H1 (cell line): ENCODE measurements around the gene TLK2. TPM values are rescaled to one million over a fixed set of nuclear protein-coding genes. Genes with fewer than 3 reads are reported as not detected.
"Not testable (repeated sequence)": the region's sequence is repeated elsewhere in the genome, so short reads cannot be mapped to it uniquely, and the experiment has no call there.

Source experiments
- CTCF ChIA-PET: fragments of 300-600 bp; sonication (Branson Sonifier 250); formaldehyde crosslinking; loops from one replicate; lab custom pipeline; 2021; ENCODE audit not compliant: partially characterized antibody; lab: Charles Lee
- POLR2A ChIA-PET: fragments of 300-600 bp; sonication (Branson Sonifier 250); formaldehyde crosslinking; loops from one replicate; lab custom pipeline; 2021; ENCODE audit warnings: inconsistent platforms; ENCODE audit not compliant: partially characterized antibody; lab: Charles Lee
- DNase-seq, 2 experiments: peaks; one replicate each; pipeline versions ENCODE4 v3.0.0 to v3.0.0-alpha.2; 2010 to 2022; ENCODE audit warnings: low spot score in 2 of 2, low read depth in 1 of 2, mixed read lengths in 1 of 2
- FAIRE-seq: peaks from 2 replicates; lab custom pipeline; 2011; peaks lifted over from hg19 to GRCh38; lab: Jason Lieb, UNC
- H2AFZ ChIP-seq: 2 replicates; pipeline ENCODE4 v1.8.1; 2012; ENCODE audit warnings: low read length, inconsistent platforms
- H2AK5ac ChIP-seq: 2 replicates; pipeline ENCODE4 v1.6.1; 2013; ENCODE audit warnings: low read depth, low read length
- H2BK120ac ChIP-seq: replicated peaks from 2 replicates; pipeline ENCODE3; 2013; ENCODE audit warnings: low read depth, low read length, inconsistent platforms
- H2BK12ac ChIP-seq: 2 replicates; pipeline ENCODE4 v1.6.1; 2013; ENCODE audit warnings: low read depth, low read length
- H2BK15ac ChIP-seq: 2 replicates; pipeline ENCODE4 v1.6.1; 2013; ENCODE audit warnings: low read length
- H2BK20ac ChIP-seq: 2 replicates; pipeline ENCODE4 v1.6.1; 2013; ENCODE audit warnings: low read length
- H2BK5ac ChIP-seq: 2 replicates; pipeline ENCODE4 v1.6.1; 2013; ENCODE audit warnings: low read depth, low read length
- H3K14ac ChIP-seq: 2 replicates; pipeline ENCODE4 v1.6.1; 2013; ENCODE audit warnings: inconsistent platforms; ENCODE audit not compliant: insufficient read length
- H3K18ac ChIP-seq: 2 replicates; pipeline ENCODE4 v1.6.1; 2013; ENCODE audit warnings: low read length; ENCODE audit errors: extremely low read depth
- H3K23ac ChIP-seq: 2 replicates; pipeline ENCODE4 v1.6.1; 2013; ENCODE audit warnings: inconsistent platforms; ENCODE audit not compliant: insufficient read length
- H3K23me2 ChIP-seq: 2 replicates; pipeline ENCODE4 v1.6.1; 2013; ENCODE audit warnings: low read depth, low read length
- H3K27ac ChIP-seq: 2 replicates; pipeline ENCODE4 v1.6.1; 2011; ENCODE audit warnings: low read depth, low read length, inconsistent platforms
- H3K27me3 ChIP-seq, 4 experiments: replicated peaks in 1 of 4; 1 replicate in 1 of 4; 2 replicates in 3 of 4; pipeline versions ENCODE4 v1.6.1 to v1.8.1; 2011 to 2013; ENCODE audit warnings: low read length in 3 of 4, mild to moderate bottlenecking in 3 of 4, inconsistent platforms in 2 of 4, mixed read lengths in 2 of 4, moderate library complexity in 1 of 4; ENCODE audit not compliant: control insufficient read depth in 3 of 4, insufficient read depth in 3 of 4; ENCODE audit errors: extremely low read depth in 1 of 4
- H3K36me3 ChIP-seq, 4 experiments: 2 replicates each; pipeline versions ENCODE4 v1.6.1 to v1.8.1; 2011 to 2013; ENCODE audit warnings: mild to moderate bottlenecking in 4 of 4, low read length in 3 of 4, moderate library complexity in 2 of 4, control low read depth in 1 of 4, inconsistent platforms in 1 of 4; ENCODE audit not compliant: insufficient read depth in 4 of 4, control insufficient read depth in 2 of 4
- H3K4ac ChIP-seq: replicated peaks from 2 replicates; pipeline ENCODE3; 2013; ENCODE audit warnings: low read length, low read depth, mixed read lengths, inconsistent platforms; ENCODE audit not compliant: insufficient read length
- H3K4me1 ChIP-seq, 4 experiments: replicated peaks in 1 of 4; 1 replicate in 1 of 4; 2 replicates in 3 of 4; pipeline versions ENCODE4 v1.6.1 to v1.8.1; 2011 to 2013; ENCODE audit warnings: low read length in 3 of 4, inconsistent platforms in 2 of 4, mixed read lengths in 1 of 4; ENCODE audit not compliant: insufficient read depth in 4 of 4, control insufficient read depth in 3 of 4
- H3K4me2 ChIP-seq, 2 experiments: 2 replicates each; pipeline versions ENCODE4 v1.6.1 to v1.8.1; 2011 to 2013; ENCODE audit warnings: low read depth in 2 of 2, low read length in 2 of 2, control low read depth in 1 of 2, inconsistent platforms in 1 of 2, mild to moderate bottlenecking in 1 of 2; ENCODE audit not compliant: insufficient read depth in 1 of 2
- H3K4me3 ChIP-seq, 4 experiments: fragments of 200-600, 300-600 bp in 1 of 4; sonication (generic), shearing (Covaris generic), sonication (Bioruptor Twin) in 1 of 4; 2 replicates each; pipeline versions ENCODE4 v1.5.1 to v1.8.1; 2011 to 2016; ENCODE audit warnings: low read length in 4 of 4, low read depth in 3 of 4, control low read depth in 2 of 4, inconsistent platforms in 2 of 4, mild to moderate bottlenecking in 2 of 4, mixed read lengths in 1 of 4, moderate library complexity in 1 of 4; ENCODE audit not compliant: insufficient read depth in 2 of 4; ENCODE audit errors: extremely low read depth in 1 of 4
- H3K56ac ChIP-seq: replicated peaks from 2 replicates; pipeline ENCODE3; 2013; ENCODE audit warnings: low read depth, mild to moderate bottlenecking, mixed read lengths, low read length, inconsistent platforms; ENCODE audit not compliant: insufficient read length
- H3K79me1 ChIP-seq: 2 replicates; pipeline ENCODE4 v1.6.1; 2013; ENCODE audit warnings: low read depth, low read length, control low read depth
- H3K79me2 ChIP-seq, 2 experiments: 2 replicates each; pipeline versions ENCODE4 v1.6.1 to v1.8.1; 2012 to 2013; ENCODE audit warnings: low read length in 2 of 2, mild to moderate bottlenecking in 2 of 2, inconsistent platforms in 1 of 2; ENCODE audit not compliant: insufficient read depth in 2 of 2, control insufficient read depth in 1 of 2
- H3K9ac ChIP-seq, 4 experiments: replicated peaks in 1 of 4; 1 replicate in 1 of 4; 2 replicates in 3 of 4; pipeline versions ENCODE4 v1.6.1 to v1.8.1; 2011 to 2013; ENCODE audit warnings: low read depth in 3 of 4, low read length in 3 of 4, control low read depth in 2 of 4, mild to moderate bottlenecking in 2 of 4, moderate library complexity in 2 of 4, inconsistent platforms in 1 of 4; ENCODE audit errors: extremely low read depth in 1 of 4
- H3K9me3 ChIP-seq, 2 experiments: 2 replicates each; pipeline versions ENCODE4 v1.6.1 to v1.8.1; 2012 to 2013; ENCODE audit warnings: mild to moderate bottlenecking in 2 of 2, moderate library complexity in 2 of 2, control low read depth in 1 of 2, inconsistent platforms in 1 of 2, low read depth in 1 of 2, low read length in 1 of 2, mixed read lengths in 1 of 2; ENCODE audit not compliant: insufficient read depth in 2 of 2
- H4K20me1 ChIP-seq, 2 experiments: replicated peaks in 1 of 2; 2 replicates each; pipeline versions ENCODE3 to v1.8.1; 2011 to 2013; ENCODE audit warnings: inconsistent platforms in 2 of 2, low read length in 2 of 2, mild to moderate bottlenecking in 1 of 2; ENCODE audit not compliant: insufficient read depth in 2 of 2, control insufficient read depth in 1 of 2
- H4K5ac ChIP-seq: 2 replicates; pipeline ENCODE4 v1.6.1; 2013; ENCODE audit warnings: low read length, low read depth, mixed read lengths, inconsistent platforms; ENCODE audit not compliant: insufficient read length
- H4K8ac ChIP-seq: 2 replicates; pipeline ENCODE4 v1.8.0; 2013; ENCODE audit warnings: mild to moderate bottlenecking, moderate library complexity, low read length, inconsistent platforms; ENCODE audit not compliant: insufficient read depth; ENCODE audit errors: extremely low read depth
- H4K91ac ChIP-seq: replicated peaks from 2 replicates; pipeline ENCODE3; 2013; ENCODE audit warnings: low read length, mixed read lengths, inconsistent platforms; ENCODE audit not compliant: insufficient read length
- WGBS, 2 experiments: shearing (Covaris generic) in 1 of 2; methylation state at CpG; one replicate each; pipeline versions ENCODE4 v1.1.6 to v1.1.7; 2013 to 2015; ENCODE audit warnings: low lambda C conversion rate in 2 of 2, mixed read lengths in 2 of 2, inconsistent platforms in 1 of 2, low coverage in 1 of 2, missing lambda C conversion rate in 1 of 2; ENCODE audit not compliant: insufficient replicate concordance in 2 of 2, insufficient coverage in 1 of 2, insufficient read length in 1 of 2; ENCODE audit errors: extremely low coverage in 1 of 2, missing lambda C conversion rate in 1 of 2; 5-methylcytosine and 5-hydroxymethylcytosine counted together
- polyA plus RNA-seq, 7 experiments: library from polyadenylated mRNA; depleted of rRNA in 3 of 7; stranded (reverse) in 5 of 7; unstranded in 2 of 7; fragments of >200 nt in 5 of 7; fragments of 200-250 nt in 2 of 7; gene quantifications; 1 replicate in 5 of 7; 2 replicates in 1 of 7; 4 replicates in 1 of 7; pipeline versions ENCODE4 v1.2.1 to v1.2.3, GENCODE V29; 2011 to 2013; ENCODE audit warnings: missing spikeins in 2 of 7, mixed read lengths in 2 of 7
- total RNA-seq: library from RNA; stranded (reverse); fragmentation: NEBNext Ultra II Directional; extraction: Animal tissue kit (Norgen Biotek cat#: 25700); gene quantifications from 2 replicates; pipeline ENCODE4 v1.2.1, GENCODE V29; 2021

The TLK2 gene
- total and polyA plus RNA-seq, 2 of the 8 experiments (the other 6 are each of a cell fraction or from before 2014, with no cell fraction given): 43.1 to 59.9 TPM

- H3K23ac ChIP-seq, H3K4me2 ChIP-seq, H3K56ac ChIP-seq, H3K23me2 ChIP-seq, H2BK5ac ChIP-seq, H3K36me3 ChIP-seq, H3K27ac ChIP-seq, H4K8ac ChIP-seq, H3K4me1 ChIP-seq, H3K9me3 ChIP-seq, H2BK120ac ChIP-seq, H4K5ac ChIP-seq, H3K79me1 ChIP-seq, H2AFZ ChIP-seq, H3K9ac ChIP-seq, H3K27me3 ChIP-seq, DNase-seq, H3K4me3 ChIP-seq, H3K14ac ChIP-seq, H2AK5ac ChIP-seq, H3K18ac ChIP-seq, FAIRE-seq, CTCF ChIA-PET, H4K91ac ChIP-seq, H3K4ac ChIP-seq, H2BK15ac ChIP-seq, H4K20me1 ChIP-seq, H2BK20ac ChIP-seq, H2BK12ac ChIP-seq: not testable (repeated sequence)
- POLR2A ChIA-PET: interaction anchor here (1.6 kb wide), 1 partner anchor 8 kb away, joined by 3 read pairs; no protein-coding TSS in a partner anchor
- WGBS, 2 experiments: 88% methylated on average over 2 of the region's 3 CpGs; no CpG with 5 or more reads in 1 of the 2 experiments
- H3K79me2 ChIP-seq: peaks cover 0 to 61% of the 10 kb centered on the region in 2 experiments; a peak in 3 of 4 replicates
Measured at GRCh38 chr17:62510247-62510819, 31.7 kb downstream of the TLK2 start.

DNA sequence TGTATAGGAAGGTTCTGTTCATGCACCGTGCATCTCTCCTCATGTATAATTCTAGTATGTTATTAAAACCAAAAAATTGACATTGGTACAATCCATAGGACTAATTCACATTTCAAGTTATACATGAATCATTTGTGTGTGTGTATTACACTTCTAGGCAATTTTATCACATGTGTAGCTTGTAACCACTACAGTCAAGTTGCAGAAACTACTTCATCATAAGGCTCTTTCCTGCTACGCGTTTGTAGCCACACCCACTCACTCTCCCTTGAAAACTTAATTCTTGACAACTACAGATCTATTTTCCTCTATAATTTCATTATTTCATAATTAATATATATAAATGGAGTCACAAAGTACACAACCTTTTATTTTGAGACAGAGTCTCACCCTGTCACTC, 32.4 kb downstream of the TLK2 start:
- DNase-seq, H4K8ac ChIP-seq, H2BK120ac ChIP-seq, H4K91ac ChIP-seq, H3K56ac ChIP-seq, H3K36me3 ChIP-seq, H3K9me3 ChIP-seq, H2AFZ ChIP-seq, H3K27me3 ChIP-seq, H2BK12ac ChIP-seq, FAIRE-seq, H3K4ac ChIP-seq, H3K9ac ChIP-seq, H3K4me3 ChIP-seq, H4K20me1 ChIP-seq, H4K5ac ChIP-seq, H3K4me2 ChIP-seq, H2AK5ac ChIP-seq, H3K4me1 ChIP-seq, H2BK5ac ChIP-seq, H3K27ac ChIP-seq, H3K18ac ChIP-seq, CTCF ChIA-PET, H3K14ac ChIP-seq, H2BK20ac ChIP-seq, H3K23ac ChIP-seq, H3K79me1 ChIP-seq, H3K23me2 ChIP-seq, H2BK15ac ChIP-seq: not testable (repeated sequence)
- POLR2A ChIA-PET: interaction anchor here (1.6 kb wide), 1 partner anchor 9 kb away, joined by 3 read pairs; no protein-coding TSS in a partner anchor
- 94% methylated on average over 3 of the region's 3 CpGs; no CpG with 5 or more reads in 1 of the 2 experiments for whole genome bisulfite sequencing, 2 experiments
- peaks cover 0 to 60% of the 10 kb centered on the region in 2 experiments; a peak in 3 of 4 replicates for H3K79me2 ChIP-seq
